Stimulated activated CD4-positive, alpha-beta T cell treated with anti-CD3 and anti-CD28 coated beads, Interleukin-4, amount 100 ng/mL, for 4 hours (primary cell): ENCODE results near the gene ATXN1.

ENCODE experiments used
- DNase-seq, 2 experiments: peaks; one replicate each; pipeline ENCODE4 v3.0.0-alpha.2; 2020

ATXN1 gene

GRCh38 chr6:16490616-16491015 is 270.6 kb downstream of the ATXN1 start:
- DNase-seq = no peak

- no peak for DNase-seq
These were observed 272.4 kb downstream of the ATXN1 start for GRCh38 chr6:16488813-16489212.

GRCh38 chr6:16487996-16488674 is 273.1 kb downstream of the ATXN1 start:
- peak in 1 of 2 experiments; percentile 11 for DNase-seq

DNA sequence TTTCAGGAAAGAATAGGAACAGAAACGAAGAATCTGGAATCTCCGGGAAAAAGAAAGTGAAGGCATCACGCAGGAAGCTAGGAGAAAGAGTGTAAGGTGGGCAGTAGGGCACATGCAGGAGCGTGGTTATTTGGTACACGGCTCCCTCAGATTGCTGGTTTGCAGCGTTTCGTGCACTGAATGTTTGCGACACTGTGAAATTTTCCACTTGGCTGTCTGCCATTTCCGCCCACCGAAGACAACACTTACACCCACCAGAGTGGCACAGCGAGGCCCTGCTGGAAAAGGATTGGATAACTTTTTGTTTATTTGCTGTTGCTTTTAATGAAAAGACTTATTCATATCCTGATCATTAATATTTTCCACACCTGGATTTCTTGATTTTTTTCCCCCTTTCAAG is 274.6 kb downstream of the ATXN1 start:
- peak; percentile 31 to 42 for DNase-seq

DNA sequence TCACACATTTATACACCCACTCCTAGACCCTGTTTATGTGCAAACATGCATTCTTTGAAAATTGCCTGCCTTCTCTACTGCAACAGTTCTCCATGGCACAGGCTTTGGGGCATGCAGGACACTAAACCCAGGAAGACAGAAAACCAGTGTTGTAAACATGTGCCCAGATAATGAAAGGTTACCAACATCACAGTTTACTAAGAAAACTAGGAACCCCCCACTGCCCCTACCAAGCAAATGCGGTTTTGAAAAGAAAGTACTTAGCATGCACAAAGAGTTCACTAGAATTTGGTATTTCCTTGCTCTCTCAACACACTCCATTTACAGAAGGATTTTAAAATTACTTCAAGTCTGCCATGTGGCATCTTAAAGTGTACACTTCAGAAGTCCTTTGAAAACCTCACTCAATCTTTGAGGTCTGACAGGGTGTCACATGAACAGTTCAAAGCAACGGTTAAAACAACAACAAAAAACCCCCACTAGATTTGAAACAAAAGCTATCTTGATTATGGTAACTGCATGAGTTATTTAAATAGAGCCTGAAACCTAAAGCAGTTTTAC is 277.9 kb downstream of the ATXN1 start:
- DNase-seq = peak in 1 of 2 experiments; percentile 15

GRCh38 chr6:16482702-16483314 is 278.5 kb downstream of the ATXN1 start:
- no peak for DNase-seq

DNA sequence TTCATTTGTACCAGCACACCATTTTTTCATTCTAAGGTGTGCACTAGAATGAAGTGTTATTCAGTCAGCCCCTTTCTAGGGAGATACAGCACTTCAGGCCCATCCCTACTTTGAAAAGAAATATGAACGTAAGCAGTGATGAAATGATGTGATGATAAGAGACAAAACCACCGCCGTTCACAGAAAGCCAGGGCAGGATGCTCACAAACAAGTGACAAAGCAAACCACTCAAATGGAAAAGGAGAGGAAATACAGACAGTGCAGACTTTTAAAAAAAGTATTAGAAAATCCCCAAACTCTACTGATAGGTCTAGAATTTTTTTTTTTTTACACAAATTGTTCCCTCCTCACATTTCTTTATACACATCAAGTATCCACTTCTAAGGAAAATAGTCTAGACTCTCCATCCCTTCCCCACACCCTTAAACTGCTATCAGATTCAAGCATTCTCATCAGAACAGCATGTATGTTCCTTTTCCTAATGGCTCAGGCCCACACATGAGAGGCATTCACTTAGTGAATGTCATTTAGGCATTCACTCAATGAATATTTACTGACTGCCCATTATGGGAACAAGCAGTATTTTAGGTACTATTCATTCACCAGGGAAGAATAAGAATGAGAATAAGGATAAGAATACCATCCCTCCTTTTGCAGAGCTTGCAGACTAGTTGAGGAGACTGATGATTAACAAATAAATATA is 279.4 kb downstream of the ATXN1 start:
- peak in 1 of 2 experiments; percentile 62 for DNase-seq

DNA sequence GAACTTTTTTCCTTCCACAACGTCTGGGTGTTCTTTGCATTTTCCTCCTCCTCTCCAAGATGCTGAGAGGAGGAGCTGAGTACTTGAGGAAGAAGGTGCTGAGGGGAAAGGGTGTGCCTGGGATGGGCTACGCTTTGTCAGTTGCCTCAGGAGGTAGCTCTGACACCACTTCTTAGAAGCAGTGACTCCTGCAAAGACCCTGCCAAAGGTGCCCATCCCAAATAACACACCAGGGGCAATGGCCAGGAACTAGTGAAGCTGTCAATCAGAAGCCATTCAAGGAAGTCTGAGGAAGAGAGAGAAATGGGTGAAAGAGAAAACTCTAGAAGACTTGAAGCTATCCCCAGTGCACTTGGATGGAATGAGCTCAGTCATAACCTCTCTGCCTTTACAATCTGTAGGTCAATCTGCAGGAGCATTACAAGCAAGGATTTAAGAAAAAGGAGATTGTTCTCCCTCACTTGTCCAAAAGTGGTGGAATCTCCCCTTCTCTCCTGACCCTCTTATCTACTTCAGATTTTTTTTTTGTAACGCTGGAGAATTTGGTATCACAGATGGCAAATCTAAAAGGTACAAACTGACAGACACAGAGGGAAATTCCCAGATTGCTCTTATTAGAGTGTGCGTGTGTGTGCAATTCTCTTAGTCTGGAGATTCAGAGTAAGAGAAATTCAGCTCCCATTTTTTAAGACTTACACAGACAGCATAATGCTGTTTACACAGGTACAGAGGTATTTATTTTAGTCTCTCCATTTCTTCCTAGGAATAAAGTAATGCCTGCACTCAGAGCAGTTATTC is 280.3 kb downstream of the ATXN1 start:
- DNase-seq = no peak

- no peak for DNase-seq
These were observed 283.7 kb downstream of the ATXN1 start for GRCh38 chr6:16477367-16478149.

GRCh38 chr6:16476861-16477260 is 284.4 kb downstream of the ATXN1 start:
- DNase-seq = no peak

DNA sequence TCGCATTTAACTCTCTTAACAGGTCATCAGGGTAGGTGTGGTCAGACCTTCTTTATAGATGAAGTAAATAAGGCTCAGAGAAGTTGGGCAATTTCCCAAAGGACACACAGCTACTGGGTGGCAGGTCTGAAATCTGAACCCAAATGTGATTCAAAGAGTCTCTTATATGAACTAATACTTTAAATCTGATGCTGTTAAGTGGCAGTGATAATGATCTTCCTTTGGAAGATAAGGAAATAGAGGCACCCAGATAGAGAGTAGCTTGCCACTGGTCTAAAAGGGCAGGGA is 285.8 kb downstream of the ATXN1 start:
- DNase-seq = no peak

GRCh38 chr6:16474772-16475493 is 286.3 kb downstream of the ATXN1 start:
- no peak for DNase-seq

- peak in 1 of 2 experiments; percentile 18 for DNase-seq
These were observed 287.1 kb downstream of the ATXN1 start for GRCh38 chr6:16473908-16474771.

DNA sequence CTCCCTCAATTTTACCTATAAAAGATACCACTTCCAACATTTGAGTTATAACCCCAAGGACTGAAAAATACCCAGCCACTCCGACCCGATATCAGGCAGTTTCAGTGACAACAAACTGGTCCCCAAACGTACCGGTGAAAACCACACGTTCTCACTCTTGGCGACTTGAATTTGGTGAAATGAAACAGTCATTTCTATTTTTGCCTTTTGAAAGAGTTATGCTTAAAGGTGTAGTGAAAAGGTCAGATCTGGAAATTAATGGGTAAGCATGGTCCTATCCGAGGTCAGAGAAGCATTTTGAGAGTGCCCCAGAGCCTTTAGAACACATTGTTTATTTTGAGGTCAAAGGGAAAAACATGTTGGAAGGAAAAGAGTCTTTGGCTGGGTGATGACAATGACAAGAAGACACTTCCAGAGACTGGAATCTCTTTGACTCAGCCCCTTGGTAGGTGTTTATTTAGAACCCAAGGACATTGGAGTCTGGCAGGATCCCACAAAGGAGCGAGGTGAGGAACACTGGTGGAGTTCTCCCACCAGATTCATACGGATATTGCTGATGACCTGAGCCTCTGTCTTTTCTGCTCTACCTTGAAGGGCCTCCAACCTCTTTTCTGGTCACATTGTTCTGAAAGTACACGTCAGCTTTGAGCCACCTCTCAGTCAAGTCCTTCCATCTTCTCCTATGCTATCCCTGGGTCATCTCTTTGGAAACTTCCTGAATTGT is 287.9 kb downstream of the ATXN1 start:
- no peak for DNase-seq

DNA sequence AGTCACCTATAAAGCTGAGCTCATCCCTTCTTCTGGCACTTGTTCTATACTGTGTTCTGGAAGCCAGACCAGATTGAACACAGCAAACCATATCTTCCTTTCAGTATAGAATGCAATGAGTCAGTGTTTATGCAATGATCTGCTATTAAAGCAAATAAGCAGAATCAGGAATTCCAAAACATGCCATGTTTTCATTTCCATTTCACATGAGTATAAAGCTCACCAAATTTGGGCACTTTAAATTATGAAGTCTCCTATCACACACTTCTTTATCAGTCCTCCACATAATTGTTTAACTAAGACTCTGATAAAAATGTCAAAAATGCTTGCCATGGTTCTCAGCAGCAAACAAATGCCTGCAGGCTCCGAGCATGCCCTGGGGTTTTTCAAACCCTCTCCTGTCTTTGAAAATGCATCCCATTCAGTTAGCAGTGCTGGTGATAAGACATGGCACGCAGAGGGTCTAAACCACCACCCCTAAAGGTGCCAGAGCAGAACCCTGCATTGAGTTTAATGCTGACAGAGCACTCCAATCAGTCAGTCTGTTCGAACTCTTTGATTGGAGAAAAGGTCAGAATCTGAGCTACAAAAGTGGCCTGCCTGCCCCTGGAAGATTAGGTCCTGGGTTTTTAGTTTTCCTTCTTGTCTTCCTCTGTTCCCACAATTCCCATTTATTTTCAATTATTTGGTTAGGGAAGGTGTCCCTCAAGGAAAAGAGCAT is 288.8 kb downstream of the ATXN1 start:
- DNase-seq = no peak

GRCh38 chr6:16471910-16472297 is 289.4 kb downstream of the ATXN1 start:
- no peak for DNase-seq

- no peak for DNase-seq
These were observed 289.9 kb downstream of the ATXN1 start for GRCh38 chr6:16471222-16471909.

DNA sequence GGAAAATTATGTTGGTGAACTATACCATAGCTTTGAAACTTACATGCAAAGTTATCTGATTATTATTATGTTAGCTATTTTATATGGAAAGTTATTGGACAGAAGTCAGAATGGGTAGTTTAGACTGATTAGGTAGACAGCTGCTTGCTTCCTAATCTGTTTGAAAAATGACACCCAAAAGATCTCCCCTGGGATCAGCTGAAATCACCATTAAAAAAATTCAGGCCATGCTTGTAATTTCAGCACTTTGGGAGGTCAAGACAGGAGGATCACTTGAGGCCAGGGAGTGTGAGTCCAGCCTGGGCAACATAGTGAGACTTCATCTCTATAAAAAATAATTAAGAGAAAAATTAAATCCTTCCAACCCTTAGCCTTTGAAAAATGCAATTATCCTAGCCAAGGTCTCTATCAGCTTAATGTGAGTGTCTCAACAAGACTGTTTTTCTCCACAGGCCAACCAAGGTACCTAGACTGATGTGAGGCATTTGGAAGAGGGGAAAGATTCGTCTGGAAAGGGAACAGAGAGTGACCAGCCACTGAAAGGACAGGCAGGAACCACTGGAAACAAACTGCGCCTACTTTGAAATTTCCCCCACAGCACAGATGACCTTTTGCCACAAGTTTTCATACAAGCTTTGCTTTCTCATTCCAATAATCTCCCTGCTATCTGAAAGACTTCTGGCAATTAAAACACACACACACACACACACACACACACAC is 290.6 kb downstream of the ATXN1 start:
- DNase-seq = no peak
